ENCODE measurements around the gene RXFP3.
"Not testable (repeated sequence)": the region's sequence is repeated elsewhere in the genome, so short reads cannot be mapped to it uniquely, and the experiment has no call there.

Gene RXFP3

DNA sequence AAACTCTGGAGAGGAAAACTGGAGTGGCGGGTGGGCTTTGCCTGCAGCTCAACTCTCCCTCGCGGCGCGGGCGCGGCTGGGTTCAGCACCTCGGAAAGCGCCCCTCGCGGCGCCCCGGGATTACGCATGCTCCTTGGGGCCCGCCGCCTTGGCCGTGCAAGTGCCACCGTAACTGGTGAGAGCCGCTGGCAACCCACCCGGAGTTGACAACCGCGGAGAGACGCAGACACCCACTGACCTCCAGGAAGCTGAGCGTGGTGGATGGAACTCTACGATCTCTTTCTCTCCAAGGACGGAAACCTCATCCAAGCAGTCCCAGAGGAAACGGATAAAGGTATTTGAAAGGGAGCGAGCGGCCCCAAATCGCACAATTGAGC lies 194 bp upstream of the RXFP3 start:
- peak; percentile 56 for DNase-seq (ENCODE audit: low read depth)

DNA sequence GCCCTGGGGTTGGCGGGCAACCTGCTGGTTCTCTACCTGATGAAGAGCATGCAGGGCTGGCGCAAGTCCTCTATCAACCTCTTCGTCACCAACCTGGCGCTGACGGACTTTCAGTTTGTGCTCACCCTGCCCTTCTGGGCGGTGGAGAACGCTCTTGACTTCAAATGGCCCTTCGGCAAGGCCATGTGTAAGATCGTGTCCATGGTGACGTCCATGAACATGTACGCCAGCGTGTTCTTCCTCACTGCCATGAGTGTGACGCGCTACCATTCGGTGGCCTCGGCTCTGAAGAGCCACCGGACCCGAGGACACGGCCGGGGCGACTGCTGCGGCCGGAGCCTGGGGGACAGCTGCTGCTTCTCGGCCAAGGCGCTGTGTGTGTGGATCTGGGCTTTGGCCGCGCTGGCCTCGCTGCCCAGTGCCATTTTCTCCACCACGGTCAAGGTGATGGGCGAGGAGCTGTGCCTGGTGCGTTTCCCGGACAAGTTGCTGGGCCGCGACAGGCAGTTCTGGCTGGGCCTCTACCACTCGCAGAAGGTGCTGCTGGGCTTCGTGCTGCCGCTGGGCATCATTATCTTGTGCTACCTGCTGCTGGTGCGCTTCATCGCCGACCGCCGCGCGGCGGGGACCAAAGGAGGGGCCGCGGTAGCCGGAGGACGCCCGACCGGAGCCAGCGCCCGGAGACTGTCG lies 976 bp downstream of the RXFP3 start:
- DNase-seq (ENCODE audit: low read depth), result no peak

DNA sequence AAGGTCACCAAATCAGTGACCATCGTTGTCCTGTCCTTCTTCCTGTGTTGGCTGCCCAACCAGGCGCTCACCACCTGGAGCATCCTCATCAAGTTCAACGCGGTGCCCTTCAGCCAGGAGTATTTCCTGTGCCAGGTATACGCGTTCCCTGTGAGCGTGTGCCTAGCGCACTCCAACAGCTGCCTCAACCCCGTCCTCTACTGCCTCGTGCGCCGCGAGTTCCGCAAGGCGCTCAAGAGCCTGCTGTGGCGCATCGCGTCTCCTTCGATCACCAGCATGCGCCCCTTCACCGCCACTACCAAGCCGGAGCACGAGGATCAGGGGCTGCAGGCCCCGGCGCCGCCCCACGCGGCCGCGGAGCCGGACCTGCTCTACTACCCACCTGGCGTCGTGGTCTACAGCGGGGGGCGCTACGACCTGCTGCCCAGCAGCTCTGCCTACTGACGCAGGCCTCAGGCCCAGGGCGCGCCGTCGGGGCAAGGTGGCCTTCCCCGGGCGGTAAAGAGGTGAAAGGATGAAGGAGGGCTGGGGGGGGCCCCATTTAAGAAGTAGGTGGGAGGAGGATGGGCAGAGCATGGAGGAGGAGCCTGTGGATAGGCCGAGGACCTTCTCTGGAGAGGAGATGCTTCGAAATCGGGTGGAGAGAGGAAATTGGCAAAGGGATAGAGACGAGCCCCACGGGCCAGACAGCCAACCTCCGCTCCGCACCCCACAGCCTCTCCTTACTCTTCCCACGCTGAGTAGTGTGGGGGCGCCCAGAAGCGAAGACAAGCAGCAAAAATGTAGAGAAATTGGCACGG lies 1.7 kb downstream of the RXFP3 start:
- DNase-seq (ENCODE audit: low read depth), result no peak

DNA sequence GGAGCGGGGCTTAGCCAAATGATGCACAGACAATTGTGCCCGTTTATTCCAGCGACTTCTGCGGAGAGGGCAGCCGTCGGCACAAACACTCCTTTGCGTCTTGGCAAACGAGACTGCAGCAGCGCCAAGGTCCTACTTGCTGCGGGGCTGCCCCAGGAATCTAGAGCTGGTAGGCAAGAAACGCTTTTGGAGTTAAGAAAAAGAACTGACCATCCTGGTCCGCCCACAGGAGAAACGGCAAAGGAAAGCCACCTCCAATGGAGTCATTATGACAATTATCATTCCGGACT lies 2.3 kb downstream of the RXFP3 start:
- no peak for DNase-seq (ENCODE audit: low read depth)

DNA sequence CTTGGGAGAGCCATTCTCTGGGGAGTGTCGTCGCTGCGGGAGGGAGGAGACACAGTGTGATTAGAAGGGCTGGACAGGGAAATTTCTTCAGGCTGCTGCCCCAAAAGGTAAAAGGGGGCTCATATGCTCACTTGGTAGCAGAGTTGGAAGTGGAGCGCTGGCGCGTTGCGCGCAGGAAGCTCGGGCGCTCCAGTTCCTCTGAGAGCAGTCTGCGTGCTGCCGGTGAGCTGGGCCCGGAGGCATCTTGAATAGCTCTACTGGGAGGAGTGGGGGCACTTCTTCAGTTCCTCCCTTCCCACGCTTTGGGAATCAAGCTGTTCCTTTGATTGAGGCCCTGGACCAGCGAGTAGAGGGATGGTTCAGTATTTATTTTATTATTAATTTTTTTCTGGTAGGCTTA lies 2.7 kb downstream of the RXFP3 start:
- DNase-seq (ENCODE audit: low read depth), result no peak

DNA sequence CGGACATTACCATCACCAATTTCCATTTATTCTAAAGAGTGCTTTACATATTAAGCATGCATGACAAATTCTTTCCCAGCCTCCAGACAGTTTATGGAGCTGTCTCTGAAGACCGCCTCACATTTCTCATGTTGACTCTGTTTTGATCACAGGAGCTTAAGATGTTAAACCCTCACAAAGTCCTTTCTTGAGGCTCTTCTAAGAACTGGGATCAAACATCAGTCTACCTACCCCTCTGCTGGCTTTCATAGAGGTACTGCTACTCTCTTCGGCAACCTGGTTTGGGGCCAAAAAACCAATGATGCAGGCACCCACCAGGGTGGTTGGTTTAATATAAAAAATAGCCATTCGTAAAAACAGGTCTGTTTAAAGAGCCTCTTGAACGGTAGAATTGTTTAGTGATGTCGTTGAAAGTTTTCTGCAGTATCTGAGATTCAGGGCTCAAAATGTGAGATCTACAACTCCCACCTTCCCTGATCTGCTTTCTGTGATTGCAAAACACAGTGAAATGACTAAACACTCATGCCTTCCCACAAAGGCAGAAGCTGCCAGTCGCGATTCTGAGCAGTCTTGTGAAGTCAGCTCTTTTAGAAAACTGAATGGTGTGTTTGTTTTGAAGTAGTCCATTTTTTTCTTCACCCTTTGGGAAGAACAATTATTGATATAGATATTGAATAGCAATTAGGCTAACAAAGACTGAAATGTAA lies 3.5 kb downstream of the RXFP3 start:
- no peak for DNase-seq (ENCODE audit: low read depth)

DNA sequence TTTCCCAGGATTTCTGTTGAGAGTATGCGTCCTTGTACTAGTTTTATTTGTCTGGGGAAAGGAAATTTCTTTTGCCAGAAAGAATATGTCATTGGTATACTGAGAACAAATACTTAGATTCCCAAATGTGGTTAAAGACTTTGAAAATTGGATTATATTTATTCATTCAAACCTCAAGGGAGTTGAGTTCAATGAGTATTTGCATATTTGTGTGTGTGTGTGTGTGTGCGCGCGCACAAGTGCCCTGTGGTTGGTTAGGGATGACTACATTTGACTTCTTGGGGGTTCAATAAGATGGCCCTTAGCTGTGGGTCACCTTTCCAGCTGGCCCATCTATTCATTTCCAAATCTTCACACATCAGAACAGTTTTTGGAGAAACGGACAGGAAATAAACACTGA lies 4.9 kb downstream of the RXFP3 start:
- DNase-seq (ENCODE audit: low read depth), result no peak

DNA sequence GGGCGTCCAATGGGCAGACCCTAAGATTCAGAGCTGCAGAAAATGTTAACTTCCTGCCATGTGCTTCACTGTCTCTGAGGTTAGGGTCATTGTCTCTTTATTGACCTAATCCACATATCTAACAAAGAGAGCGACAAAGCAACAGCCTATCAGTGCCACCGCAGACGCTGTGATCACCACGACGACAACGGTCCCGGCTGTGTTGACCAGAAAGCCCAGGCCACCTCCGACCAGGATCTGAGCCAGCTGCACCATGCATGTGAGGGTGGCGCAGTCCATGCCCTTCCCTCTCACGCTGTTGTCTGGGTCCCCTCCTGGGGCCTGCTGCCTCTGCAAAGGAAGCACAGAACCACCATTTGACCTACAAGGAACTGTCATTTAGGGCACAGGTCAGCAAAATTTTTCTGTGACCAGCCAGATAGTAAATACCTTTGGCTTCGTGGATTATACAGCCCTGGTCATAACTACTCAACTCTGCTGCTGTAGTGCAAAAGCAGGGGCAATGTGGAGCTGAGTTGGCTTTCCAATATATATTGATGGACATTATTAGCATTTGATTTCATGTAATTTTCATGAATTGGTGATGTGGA lies 8.5 kb downstream of the RXFP3 start:
- DNase-seq (ENCODE audit: low read depth), result no peak

DNA sequence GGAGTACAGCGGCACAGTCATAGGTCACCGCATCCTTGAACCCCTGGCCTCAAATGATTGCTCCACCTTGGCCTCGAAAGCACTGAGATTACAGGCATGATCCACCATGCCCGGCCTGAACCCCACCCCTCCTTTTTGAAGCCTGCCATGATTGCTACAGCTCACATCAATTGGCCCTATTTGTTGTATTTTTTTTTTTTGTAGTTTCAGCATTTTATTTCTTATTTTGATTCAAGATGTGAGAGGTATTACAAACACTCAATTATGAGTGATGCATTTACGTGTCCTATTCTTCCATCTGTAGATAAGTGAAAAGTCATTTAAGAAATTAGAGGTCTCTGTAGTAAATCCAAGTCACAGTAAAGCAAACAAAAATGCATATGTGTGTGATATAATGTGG lies 16.0 kb downstream of the RXFP3 start:
- not testable (repeated sequence) for DNase-seq (ENCODE audit: low read depth)

DNA sequence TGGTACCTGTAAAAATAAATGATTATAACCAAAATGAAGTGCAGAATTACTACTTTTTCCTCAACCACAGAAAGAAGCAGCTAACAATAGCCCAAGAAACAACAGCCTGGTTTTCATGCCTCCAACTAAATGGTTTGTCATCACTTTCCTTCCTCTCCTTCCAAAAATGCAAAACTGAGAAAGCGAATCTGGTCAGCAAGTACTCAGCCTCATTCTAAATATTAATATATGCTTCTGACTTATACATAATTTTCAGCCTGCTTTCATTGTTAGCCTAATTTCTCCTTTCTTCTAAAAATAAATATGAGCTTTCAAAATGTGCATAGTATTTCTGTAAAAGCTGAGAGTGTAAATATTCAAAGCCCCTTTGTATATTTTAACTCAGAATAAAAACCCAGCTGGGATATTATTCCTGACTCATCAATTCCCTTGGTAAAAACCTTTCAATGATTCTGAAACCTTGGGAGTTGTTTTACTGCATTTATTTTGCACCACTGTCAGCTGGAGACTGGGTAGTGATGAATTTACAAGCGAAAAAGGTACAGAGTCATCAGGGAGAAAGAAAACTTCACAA lies 21.5 kb downstream of the RXFP3 start:
- no peak for DNase-seq (ENCODE audit: low read depth)

DNA sequence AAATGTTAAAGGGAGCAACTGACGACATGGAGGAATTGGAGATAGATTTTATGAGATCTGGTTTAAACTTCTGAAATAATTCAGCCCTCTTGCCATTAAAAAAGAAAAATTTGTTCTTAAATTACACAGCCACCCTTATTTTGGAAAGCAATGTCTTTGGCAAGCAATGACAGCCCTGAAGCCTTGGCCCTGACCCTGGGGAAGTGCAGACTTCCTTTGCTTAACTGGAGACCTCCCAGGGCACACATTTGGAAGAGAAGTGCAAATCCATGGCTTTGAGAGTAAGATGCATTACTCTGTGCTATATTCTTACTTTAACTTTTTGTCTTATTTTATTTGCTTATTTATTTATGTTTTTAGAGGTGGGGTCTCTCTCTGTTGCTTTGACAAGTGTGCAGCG lies 22.0 kb downstream of the RXFP3 start:
- DNase-seq (ENCODE audit: low read depth), result no peak

DNA sequence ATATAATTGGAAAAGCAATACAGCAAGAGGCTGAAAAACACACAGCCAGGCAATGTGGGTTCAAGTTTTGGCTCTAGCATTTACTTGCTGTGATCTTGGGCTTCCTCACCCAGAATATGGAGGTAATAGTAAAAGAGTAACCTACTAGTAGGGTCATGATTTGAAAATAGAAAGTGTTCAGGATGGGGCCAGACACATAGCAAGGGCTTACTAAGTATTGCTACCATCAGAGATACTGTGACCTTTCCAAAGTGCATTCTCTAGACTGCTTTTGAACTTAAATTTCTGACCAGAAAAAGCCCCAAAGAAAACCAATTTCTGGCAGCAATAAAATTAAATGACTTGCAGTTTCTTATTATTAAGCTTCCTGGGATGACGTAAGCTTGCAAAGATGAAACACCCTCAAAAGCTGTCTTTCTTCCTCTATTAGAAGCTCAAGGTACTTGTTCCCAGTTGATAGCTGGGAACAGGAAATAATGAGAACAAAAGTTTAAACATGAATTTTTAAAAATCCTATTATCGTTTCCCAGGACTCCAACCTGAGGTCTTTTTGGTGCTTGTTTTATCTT lies 28.0 kb downstream of the RXFP3 start:
- DNase-seq (ENCODE audit: low read depth), result no peak

DNA sequence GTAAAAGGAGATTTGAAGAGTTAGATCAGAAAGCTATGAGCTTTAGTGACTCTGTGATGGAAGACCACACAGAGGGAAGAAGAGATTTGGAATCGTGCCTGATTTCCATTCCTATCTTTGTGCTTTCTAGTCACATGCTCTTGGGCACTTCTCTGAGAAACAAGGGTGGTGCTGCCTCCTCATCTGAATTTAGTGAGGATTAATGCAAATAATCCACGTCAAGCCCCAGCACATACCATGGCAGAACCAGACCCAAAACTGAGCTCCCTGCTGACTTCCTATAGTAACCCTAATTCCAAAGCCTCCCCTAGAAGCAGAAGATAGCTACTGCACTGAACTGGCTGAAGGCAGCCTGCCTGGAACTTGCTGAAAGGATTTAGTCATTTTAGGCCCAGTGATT lies 30.6 kb downstream of the RXFP3 start:
- DNase-seq (ENCODE audit: low read depth), result no peak

DNA sequence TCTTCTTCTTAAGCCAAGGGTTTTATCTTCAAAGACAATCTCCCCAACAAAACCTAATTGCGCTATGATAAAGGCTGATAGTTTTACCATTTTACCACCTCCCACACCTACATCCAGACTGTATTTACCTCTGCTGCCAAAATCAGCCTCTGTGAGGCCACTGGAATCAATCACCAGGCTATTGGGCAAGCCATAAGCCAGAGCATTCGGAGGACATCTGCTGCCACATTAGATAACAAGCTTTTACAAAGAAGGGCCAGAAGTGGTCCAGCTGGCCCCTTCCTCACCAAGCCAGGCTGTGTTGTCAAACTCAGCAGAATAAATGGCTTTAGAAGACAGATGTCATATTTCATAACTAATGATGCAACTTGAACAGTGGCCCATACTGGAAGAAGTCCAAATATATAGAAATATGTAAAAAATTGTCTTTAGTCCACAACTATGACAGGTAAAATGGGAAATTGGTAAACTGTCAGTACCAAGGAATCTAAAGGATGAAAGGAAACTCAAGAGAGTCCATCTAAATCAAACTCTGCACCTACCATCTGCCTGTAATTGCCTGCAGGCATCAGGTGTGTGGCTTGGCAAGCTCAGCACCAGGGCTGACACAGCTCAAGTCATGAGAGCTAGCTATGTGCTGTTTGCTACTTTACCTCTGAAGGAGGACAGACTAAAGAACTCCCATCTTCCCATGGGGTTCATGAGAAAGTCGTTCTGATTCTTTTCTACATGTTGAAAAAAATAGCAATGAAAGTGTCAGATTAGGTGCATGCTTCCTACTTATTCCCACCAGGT lies 32.2 kb downstream of the RXFP3 start:
- no peak for DNase-seq (ENCODE audit: low read depth)

DNA sequence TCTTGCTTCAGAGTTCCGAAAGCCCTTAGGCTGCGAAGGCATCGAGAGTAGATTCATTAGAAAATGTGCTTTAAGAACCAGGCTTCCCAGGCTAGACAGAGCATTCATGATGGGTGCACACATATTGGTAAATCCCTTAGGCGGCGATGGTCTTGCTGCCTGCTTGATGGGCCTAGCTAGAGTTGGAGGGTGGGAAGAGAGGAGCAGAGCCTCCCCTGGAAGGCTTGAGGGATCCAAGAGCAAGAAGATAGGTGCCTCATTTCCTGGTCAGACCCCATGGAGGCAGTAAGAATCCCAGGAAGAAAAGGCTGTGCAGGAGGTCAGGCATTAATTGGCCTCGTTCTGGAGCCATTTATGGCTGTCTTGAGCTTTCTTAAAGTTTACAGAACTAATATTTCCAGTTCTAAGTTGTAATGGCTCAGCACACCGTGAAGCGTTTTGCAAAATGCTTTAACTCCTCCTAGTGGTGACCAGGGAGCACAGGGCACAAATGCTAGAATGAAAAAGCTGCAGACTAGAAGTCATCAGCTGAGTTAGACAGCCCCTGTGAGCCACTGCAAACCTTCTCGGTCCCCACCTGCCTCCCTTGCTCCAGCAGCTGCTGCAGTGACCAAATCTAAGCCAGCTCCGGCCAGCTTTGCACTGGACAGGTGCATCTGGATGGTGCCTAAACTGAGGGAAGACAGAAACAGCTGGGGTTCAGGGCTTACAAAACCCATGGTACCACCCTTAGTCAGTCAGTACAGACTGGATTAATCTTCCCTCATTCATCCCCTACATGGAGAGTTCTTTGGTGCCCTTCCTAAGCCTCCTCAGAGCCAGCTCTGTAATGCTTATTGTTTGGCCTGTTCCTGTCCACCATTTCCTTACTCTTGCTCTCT lies 33.6 kb downstream of the RXFP3 start:
- no peak for DNase-seq (ENCODE audit: low read depth)

DNA sequence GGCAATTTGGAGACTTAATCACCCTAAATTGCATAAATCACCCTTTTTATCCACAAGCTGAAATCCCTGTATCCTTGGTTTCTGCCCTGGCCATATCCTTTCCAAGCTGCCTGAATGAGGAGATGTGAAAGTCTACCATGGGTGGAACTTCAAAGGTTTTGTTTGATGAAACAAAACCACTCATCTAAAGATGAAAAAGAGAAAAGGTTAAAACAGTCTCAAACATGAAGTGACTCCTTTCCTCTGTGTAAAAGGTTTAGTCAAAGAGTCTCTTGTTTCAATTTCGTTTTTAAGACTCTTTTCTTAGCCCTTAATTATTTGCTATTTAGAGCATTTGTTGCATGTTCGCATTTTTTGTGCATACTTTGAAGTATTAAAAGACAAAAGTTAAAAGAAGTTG lies 37.1 kb downstream of the RXFP3 start:
- DNase-seq (ENCODE audit: low read depth), result no peak

DNA sequence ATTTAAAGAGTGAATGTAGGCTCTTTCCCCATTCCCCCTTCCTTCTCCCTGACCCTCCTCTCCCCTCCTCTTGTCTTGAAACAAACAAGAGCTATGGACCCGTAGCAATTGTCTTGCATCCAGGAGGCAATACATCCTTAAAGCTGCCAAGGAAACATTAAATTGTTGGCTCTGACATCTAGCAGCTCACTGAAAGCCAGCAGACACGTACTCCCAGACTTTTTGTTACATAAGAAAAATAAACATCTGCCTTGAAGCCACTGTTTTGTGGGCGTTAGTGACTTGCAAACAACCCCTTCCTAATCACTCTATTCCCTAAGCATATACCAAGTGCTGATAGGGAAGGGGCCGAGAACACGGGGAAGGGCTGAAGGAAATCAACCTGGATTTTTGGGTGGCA lies 39.7 kb downstream of the RXFP3 start:
- DNase-seq (ENCODE audit: low read depth), result no peak

DNA sequence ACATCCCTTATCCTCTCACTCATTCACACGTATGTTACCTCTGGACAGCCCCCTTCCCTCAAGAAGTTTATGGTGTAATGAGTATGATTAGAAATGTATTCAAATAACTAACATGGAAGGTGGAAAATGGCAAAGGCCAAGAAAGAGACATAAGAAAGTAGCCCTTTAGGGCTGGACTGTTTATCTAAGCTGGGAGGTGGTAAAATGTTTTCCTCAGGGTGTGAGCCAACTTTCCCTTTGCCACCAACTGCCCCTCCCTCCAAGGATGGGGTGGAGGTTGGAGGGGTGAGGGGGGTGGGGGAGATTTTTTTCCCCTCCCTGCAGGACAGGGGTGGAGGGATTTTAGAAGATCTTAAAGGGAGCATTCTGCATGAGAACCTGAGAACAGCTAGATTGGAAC lies 40.1 kb downstream of the RXFP3 start:
- no peak for DNase-seq (ENCODE audit: low read depth)

DNA sequence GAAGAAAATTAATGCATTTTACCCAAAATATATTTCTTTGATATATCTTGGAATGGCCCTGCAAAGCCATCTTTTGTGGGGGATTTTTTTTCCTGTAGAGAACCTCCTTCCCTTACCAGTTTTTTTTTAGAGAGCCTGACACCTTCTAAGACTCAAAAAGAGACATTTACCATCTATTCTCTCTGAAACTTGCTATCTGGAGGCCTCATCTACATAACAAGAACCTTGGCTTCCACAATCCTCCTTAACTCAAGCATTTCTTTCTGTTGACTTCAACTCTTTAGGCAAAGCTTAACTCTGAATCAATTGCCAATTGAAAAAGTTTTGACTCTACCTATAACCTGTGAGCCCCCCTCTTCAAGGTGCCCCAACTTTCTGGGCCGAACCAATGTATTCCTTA lies 42.1 kb downstream of the RXFP3 start:
- DNase-seq (ENCODE audit: low read depth), result no peak

DNA sequence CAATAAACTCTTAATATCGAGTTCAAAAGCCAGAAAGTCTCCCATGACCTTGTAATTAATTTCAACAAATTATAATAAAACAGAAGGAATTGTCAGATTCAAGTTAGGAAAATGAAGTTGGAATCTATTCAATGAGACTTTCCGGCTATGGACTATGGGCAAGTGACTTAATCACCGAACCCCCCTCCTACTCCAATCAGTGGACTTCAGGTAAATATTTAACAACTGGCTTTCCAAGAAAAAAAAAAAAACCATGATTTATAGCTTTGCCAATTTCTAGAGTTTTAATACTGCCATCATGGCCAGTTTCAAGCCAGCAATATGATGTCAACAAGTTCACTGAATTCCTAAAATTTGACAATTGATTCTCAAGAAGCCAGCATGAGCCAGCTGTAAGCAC lies 43.8 kb downstream of the RXFP3 start:
- no peak for DNase-seq (ENCODE audit: low read depth)

Data from activated T-cell treated with anti-CD3 and anti-CD28 coated beads for 48 hours (primary cell).